HEK293T (cell line): ENCODE results near the gene RNF7.

Experiments
- CTBP1 ChIP-seq: fragments of 450-650 bp; IDR thresholded peaks from 2 replicates; pipeline ENCODE4 v1.6.1; 2016; ENCODE audit warnings: borderline replicate concordance
- ELF4 ChIP-seq: fragments of 450-650 bp; IDR thresholded peaks from 2 replicates; pipeline ENCODE4 v1.6.1; 2017; ENCODE audit warnings: antibody characterized with exemption
- FOXA1 ChIP-seq: fragments of 450-650 bp; IDR thresholded peaks from 2 replicates; pipeline ENCODE4 v1.6.1; 2016; ENCODE audit warnings: mild to moderate bottlenecking
- HDGF ChIP-seq: fragments of 450-650 bp; IDR thresholded peaks from 2 replicates; pipeline ENCODE4 v1.6.1; 2017; ENCODE audit warnings: antibody characterized with exemption, borderline replicate concordance
- PKNOX1 ChIP-seq: fragments of 450-650 bp; IDR thresholded peaks from 2 replicates; pipeline ENCODE4 v1.6.1; 2016
- SP1 ChIP-seq: fragments of 450-650 bp; IDR thresholded peaks from 2 replicates; pipeline ENCODE4 v1.6.1; 2017
- SUZ12 ChIP-seq: fragments of 450-650 bp; IDR thresholded peaks from 2 replicates; pipeline ENCODE4 v1.6.1; 2016; ENCODE audit warnings: mild to moderate bottlenecking

DNA sequence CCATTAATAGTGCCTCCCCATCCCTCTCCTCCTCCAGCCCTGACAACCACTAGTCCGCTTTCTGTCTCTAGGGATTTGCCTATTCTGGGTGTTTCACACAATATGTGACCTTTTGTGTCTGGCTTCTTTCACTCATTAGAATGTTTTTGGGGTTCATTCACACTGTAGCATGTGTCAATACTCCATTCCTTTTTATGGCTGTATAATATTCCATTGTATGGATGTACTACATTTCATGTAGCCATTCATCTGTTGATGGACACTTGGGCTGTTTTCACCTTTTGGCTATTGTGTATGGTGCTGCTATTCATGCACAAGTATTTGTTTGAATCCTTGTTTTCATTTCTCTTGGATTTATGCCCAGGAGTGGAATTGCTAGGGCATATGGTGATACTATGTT lies 41.6 kb downstream of the RNF7 start:
- TF ChIP-seq SUZ12 = no peak
- no peak for TF ChIP-seq HDGF
- TF ChIP-seq ELF4 = no peak
- no peak for TF ChIP-seq CTBP1
- TF ChIP-seq FOXA1 = no peak
- TF ChIP-seq SP1 = no peak
- no peak for TF ChIP-seq PKNOX1
